ENCODE measurements around the gene SLC2A14. TPM values are rescaled to one million over a fixed set of nuclear protein-coding genes. Genes with fewer than 3 reads are reported as not detected.
"Not testable (repeated sequence)": the region's sequence is repeated elsewhere in the genome, so short reads cannot be mapped to it uniquely, and the experiment has no call there.

The SLC2A14 gene
- total and polyA plus RNA-seq, 12 donors, result 0.22 to 0.95 (median 0.39) TPM; not detected in 9

- Histone ChIP-seq H3K27ac (no peak overlapping the region), H3K27me3 (peaks cover 0 to 19% (median 0%) of the 10 kb centered on the region in 7 donors), H3K9me3 (no peaks in the 10 kb centered on the region), H3K4me3 (no peak overlapping the region), H3K4me1 (peaks cover 0 to 2% (median 0%) of the 10 kb centered on the region in 9 donors), H3K36me3 (no peaks in the 10 kb centered on the region)
- no peak for TF ChIP-seq CTCF (IDR thresholded peaks at IDR 0.05)
- 53 to 59% methylated on average over 4 of the region's 4 CpGs for WGBS, 2 donors
- intact Hi-C loops (cut with DNase I), result loop anchor here in 1 of 10 donors (10.0 kb wide), 1 partner anchor 127 kb away; no protein-coding TSS in a partner anchor
- DNase-seq (no peak), ATAC-seq (no peak)
Measured at GRCh38 chr12:7801460-7801859, 71.3 kb downstream of the SLC2A14 start.

GRCh38 chr12:7798750-7799308 lies 73.9 kb downstream of the SLC2A14 start:
- H3K36me3 ChIP-seq, H3K4me3 ChIP-seq, DNase-seq, H3K4me1 ChIP-seq, H3K27me3 ChIP-seq, ATAC-seq, H3K27ac ChIP-seq, H3K9me3 ChIP-seq: not testable (repeated sequence)
- WGBS, 2 donors, result 60 to 91% methylated on average over 1 of the region's 4 CpGs
- intact Hi-C loops (cut with DNase I), result loop anchor here in 2 of 10 donors (2.0 to 5.0 kb wide), 2 partner anchors 106 to 108 kb away; no protein-coding TSS in a partner anchor

GRCh38 chr12:7797698-7798398 lies 74.9 kb downstream of the SLC2A14 start:
- DNase-seq (no peak), ATAC-seq (no peak)
- Histone ChIP-seq H3K36me3 (no peaks in the 10 kb centered on the region), H3K4me1 (peaks cover 0 to 5% (median 0%) of the 10 kb centered on the region in 9 donors), H3K27ac (no peak overlapping the region), H3K9me3 (no peaks in the 10 kb centered on the region), H3K4me3 (no peak overlapping the region), H3K27me3 (peaks cover 0 to 4% (median 0%) of the 10 kb centered on the region in 7 donors)
- intact Hi-C loops (cut with DNase I), result loop anchor here in 2 of 10 donors (2.0 to 5.0 kb wide), 2 partner anchors 107 to 109 kb away; no protein-coding TSS in a partner anchor
- WGBS, 2 donors, result 73 to 74% methylated on average over 12 of the region's 12 CpGs
- TF ChIP-seq CTCF (IDR thresholded peaks at IDR 0.05), result no peak

GRCh38 chr12:7797269-7797668 lies 75.4 kb downstream of the SLC2A14 start:
- H3K9me3 ChIP-seq, H3K4me3 ChIP-seq, ATAC-seq, H3K27ac ChIP-seq, H3K27me3 ChIP-seq, H3K36me3 ChIP-seq, DNase-seq, H3K4me1 ChIP-seq: not testable (repeated sequence)
- WGBS, 2 donors, result 77 to 96% methylated on average over 6 to 7 of the region's 7 CpGs
- intact Hi-C loops (cut with DNase I), result loop anchor here in 1 of 10 donors (5.0 kb wide), 1 partner anchor 110 kb away; no protein-coding TSS in a partner anchor

- WGBS, 2 donors, result 51 to 73% methylated on average over 3 of the region's 3 CpGs
- H3K4me1 ChIP-seq, result peaks cover 0 to 7% (median 0%) of the 10 kb centered on the region in 9 donors
- DNase-seq (no peak), ATAC-seq (no peak)
- H3K4me3 ChIP-seq, result no peak overlapping the region
- no peaks in the 10 kb centered on the region for H3K36me3 ChIP-seq
- no peak for TF ChIP-seq CTCF (IDR thresholded peaks at IDR 0.05)
- H3K27ac ChIP-seq, result no peak overlapping the region
- intact Hi-C loops (cut with DNase I), result no loop called here
- peaks cover 0 to 28% (median 4%) of the 10 kb centered on the region in 7 donors for H3K27me3 ChIP-seq
- H3K9me3 ChIP-seq, result no peaks in the 10 kb centered on the region
Measured at GRCh38 chr12:7793211-7793610, 79.5 kb downstream of the SLC2A14 start.

- H3K36me3 ChIP-seq; ATAC-seq; H3K4me3 ChIP-seq; H3K9me3 ChIP-seq; H3K27ac ChIP-seq; intact Hi-C loops (cut with DNase I); DNase-seq: not testable (repeated sequence)
- Histone ChIP-seq H3K27me3 (peaks cover 0 to 46% (median 18%) of the 10 kb centered on the region in 7 donors), H3K4me1 (peaks cover 0 to 15% (median 0%) of the 10 kb centered on the region in 9 donors)
- 50 to 67% methylated on average over 13 of the region's 13 CpGs for WGBS, 2 donors
Measured at GRCh38 chr12:7788884-7789528, 83.7 kb downstream of the SLC2A14 start, which contains the start of gene NANOG. TSS of gene NANOG (plus strand) at chr12:7789402. CDS start at chr12:7789615, 213 bp downstream.

Measured in heart right ventricle (tissue), 16 donors.